Measurements from ENCODE around the gene TRAPPC3.

- TF ChIP-seq CTCF (IDR thresholded peaks at IDR 0.05; ENCODE audit: insufficient read depth, low read length) (no peak), POLR2AphosphoS5 (IDR thresholded peaks at IDR 0.05; ENCODE audit: low read depth) (no peak), REST (IDR thresholded peaks at IDR 0.05; ENCODE audit: insufficient replicate concordance, low read depth) (no peak), SPI1 (IDR thresholded peaks at IDR 0.05; ENCODE audit: borderline replicate concordance, low read depth) (no peak)
Observed at GRCh38 chr1:36177589-36178431, 28.5 kb upstream of the TRAPPC3 start.

All from HL-60 (cell line).